MCF 10A (cell line): ENCODE results near the gene RELL1. TPM values are rescaled to one million over a fixed set of nuclear protein-coding genes. Genes with fewer than 3 reads are reported as not detected.

Source experiments
- BruUV-seq: library from RNA; stranded (reverse); fragments of 400-500 nt; replicated peaks from 2 replicates; lab custom pipeline; 2021; lab: Mats Ljungman, UMichigan
- CTCF ChIA-PET: fragments of 300-600 bp; sonication (Branson Sonifier 250); formaldehyde crosslinking; extraction: SDS; loops from one replicate; lab custom pipeline; 2021; ENCODE audit warnings: antibody characterized with exemption, inconsistent platforms; lab: Yijun Ruan, JAX
- POLR2A ChIA-PET: fragments of 300-600, 350-650 bp; sonication (Branson Sonifier 250); formaldehyde crosslinking; extraction: SDS; loops from one replicate; lab custom pipeline; 2020; ENCODE audit warnings: antibody characterized with exemption, inconsistent platforms; lab: Yijun Ruan, JAX
- DNase-seq: peaks from one replicate; pipeline ENCODE4 v3.0.0-alpha.2; 2018; ENCODE audit not compliant: unreplicated experiment
- H3K27ac Mint-ChIP-seq: one replicate; pipeline ENCODE4 v1.8.0; 2022; ENCODE audit warnings: mild to moderate bottlenecking, low read depth, mixed read lengths; ENCODE audit not compliant: unreplicated experiment
- H3K27me3 Mint-ChIP-seq: one replicate; pipeline ENCODE4 v1.8.0; 2022; ENCODE audit warnings: mixed read lengths; ENCODE audit not compliant: insufficient read depth, unreplicated experiment
- H3K36me3 Mint-ChIP-seq: one replicate; pipeline ENCODE4 v1.8.0; 2022; ENCODE audit warnings: mild to moderate bottlenecking, moderate library complexity, mixed read lengths; ENCODE audit not compliant: insufficient read depth, unreplicated experiment
- H3K4me1 Mint-ChIP-seq: one replicate; pipeline ENCODE4 v1.8.0; 2022; ENCODE audit warnings: mixed read lengths; ENCODE audit not compliant: insufficient read depth, unreplicated experiment
- H3K4me3 Mint-ChIP-seq: one replicate; pipeline ENCODE4 v1.8.0; 2022; ENCODE audit warnings: mild to moderate bottlenecking, moderate library complexity, mixed read lengths; ENCODE audit not compliant: unreplicated experiment
- H3K9me3 Mint-ChIP-seq: one replicate; pipeline ENCODE4 v1.8.0; 2022; ENCODE audit warnings: mixed read lengths; ENCODE audit not compliant: unreplicated experiment
- intact Hi-C: fragments of 100-400 bp; cut with micrococcal nuclease; formaldehyde crosslinking; loops from 2 replicates; pipeline ENCODE4 v1.14.1; 2022
- total RNA-seq: library from RNA; stranded (reverse); gene quantifications from 2 replicates; pipeline ENCODE4 v1.2.3, GENCODE V29; 2022
- TF ChIP-seq, protein P1 (sequence below): fragments of 200-600 bp; IDR thresholded peaks from one replicate; pipeline ENCODE4 v1.8.0; 2022; ENCODE audit warnings: antibody characterized with exemption, mild to moderate bottlenecking; ENCODE audit not compliant: unreplicated experiment

RELL1 gene
- total RNA-seq, 1 experiment from 2014 or later, result 28.6 TPM

DNA sequence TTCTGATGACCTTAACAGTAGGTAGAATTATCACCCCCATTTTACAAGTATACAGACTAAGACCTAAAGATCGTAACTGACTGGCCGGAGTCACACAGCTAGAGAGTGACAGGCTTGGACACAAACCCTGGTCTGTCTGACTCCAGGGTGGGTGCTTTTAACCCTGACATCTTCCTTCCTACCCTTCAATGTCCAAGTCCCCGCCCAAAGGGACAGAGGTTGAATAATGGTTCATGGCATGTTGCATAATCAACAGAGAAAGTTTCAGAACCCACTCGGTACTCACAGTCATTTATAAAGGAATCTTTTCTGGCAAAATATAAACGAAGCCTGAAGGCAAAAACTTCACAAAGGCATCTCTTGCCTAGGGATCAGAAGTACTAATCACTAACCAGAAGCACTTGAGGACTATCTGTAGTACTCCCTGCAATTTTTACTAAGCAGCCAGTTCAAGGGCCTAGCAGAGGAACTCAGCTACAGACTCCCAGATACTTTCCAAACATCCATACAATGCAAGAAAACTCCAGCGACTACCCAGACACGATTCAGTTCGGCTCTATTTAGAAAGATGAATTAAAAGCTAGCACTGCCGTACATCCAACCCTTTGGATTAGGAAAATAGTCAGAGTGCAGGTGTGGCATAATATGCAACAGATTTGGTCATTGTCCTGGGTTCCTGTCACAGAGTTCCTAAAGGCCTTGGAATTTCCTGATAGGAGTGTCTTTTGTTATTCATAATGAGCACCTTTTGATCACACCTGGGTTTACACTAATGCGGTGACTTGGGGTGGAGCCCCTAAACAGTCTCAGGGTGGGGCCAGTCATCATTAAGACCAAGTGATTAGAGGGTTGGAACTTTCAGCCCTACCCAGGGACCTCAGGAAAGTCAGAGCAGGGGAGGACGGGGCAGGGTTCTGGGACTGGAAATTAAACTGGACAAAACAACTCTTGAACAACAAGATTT is 44.0 kb downstream of the RELL1 start:
- Mint-ChIP-seq H3K27ac (peak overlapping the region; percentile 46), H3K4me1 (peaks cover 11% of the 10 kb centered on the region), H3K4me3 (no peak overlapping the region), H3K36me3 (peaks cover 33% of the 10 kb centered on the region), H3K27me3 (no peaks in the 10 kb centered on the region), H3K9me3 (no peaks in the 10 kb centered on the region)
- POLR2A ChIA-PET, result interaction anchor here (1.4 kb wide), 2 partner anchors 25 to 44 kb away, joined by 3 to 4 read pairs; partner anchors contain the start of gene RELL1
- intact Hi-C loops, result no loop called here
- no TSS peak for BruUV-seq
- TF ChIP-seq, protein P1, sequence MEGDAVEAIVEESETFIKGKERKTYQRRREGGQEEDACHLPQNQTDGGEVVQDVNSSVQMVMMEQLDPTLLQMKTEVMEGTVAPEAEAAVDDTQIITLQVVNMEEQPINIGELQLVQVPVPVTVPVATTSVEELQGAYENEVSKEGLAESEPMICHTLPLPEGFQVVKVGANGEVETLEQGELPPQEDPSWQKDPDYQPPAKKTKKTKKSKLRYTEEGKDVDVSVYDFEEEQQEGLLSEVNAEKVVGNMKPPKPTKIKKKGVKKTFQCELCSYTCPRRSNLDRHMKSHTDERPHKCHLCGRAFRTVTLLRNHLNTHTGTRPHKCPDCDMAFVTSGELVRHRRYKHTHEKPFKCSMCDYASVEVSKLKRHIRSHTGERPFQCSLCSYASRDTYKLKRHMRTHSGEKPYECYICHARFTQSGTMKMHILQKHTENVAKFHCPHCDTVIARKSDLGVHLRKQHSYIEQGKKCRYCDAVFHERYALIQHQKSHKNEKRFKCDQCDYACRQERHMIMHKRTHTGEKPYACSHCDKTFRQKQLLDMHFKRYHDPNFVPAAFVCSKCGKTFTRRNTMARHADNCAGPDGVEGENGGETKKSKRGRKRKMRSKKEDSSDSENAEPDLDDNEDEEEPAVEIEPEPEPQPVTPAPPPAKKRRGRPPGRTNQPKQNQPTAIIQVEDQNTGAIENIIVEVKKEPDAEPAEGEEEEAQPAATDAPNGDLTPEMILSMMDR, result no peak
- CTCF ChIA-PET, result interaction anchor here (1.1 to 1.5 kb wide), 2 partner anchors 10 to 39 kb away, joined by 3 to 7 read pairs; no protein-coding TSS in a partner anchor
- no peak for DNase-seq

DNA sequence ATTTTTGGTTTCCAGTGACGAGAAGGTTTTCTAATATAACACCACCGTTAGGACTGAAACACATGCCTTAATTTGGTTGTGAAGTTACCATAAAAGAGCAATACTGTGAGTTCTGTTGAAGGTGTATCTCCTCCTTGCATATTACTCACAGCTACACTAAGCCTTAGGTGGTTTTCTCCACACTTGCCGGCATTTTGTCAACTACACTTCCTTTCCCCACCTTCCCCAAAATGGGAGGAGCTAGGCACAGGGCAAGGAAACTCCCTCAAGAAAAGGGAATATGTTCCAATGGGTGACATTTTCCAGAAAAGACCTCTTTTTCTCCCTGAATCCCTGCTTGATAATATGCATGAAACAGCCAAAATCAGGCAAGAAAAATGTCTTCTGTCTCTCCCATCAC is 44.8 kb downstream of the RELL1 start:
- Mint-ChIP-seq H3K27me3 (no peaks in the 10 kb centered on the region), H3K4me3 (no peak overlapping the region), H3K4me1 (peaks cover 11% of the 10 kb centered on the region), H3K9me3 (no peaks in the 10 kb centered on the region), H3K27ac (no peak overlapping the region), H3K36me3 (peaks cover 26% of the 10 kb centered on the region)
- BruUV-seq, result no TSS peak
- ChIA-PET CTCF (interaction anchor here (1.0 to 1.5 kb wide), 2 partner anchors 11 to 38 kb away, joined by 4 to 7 read pairs; no protein-coding TSS in a partner anchor), POLR2A (interaction anchor here (1.0 to 1.4 kb wide), 2 partner anchors 16 to 25 kb away, joined by 3 to 4 read pairs; no protein-coding TSS in a partner anchor)
- no peak for DNase-seq
- intact Hi-C loops, result no loop called here
- TF ChIP-seq, protein P1, result no peak

DNA sequence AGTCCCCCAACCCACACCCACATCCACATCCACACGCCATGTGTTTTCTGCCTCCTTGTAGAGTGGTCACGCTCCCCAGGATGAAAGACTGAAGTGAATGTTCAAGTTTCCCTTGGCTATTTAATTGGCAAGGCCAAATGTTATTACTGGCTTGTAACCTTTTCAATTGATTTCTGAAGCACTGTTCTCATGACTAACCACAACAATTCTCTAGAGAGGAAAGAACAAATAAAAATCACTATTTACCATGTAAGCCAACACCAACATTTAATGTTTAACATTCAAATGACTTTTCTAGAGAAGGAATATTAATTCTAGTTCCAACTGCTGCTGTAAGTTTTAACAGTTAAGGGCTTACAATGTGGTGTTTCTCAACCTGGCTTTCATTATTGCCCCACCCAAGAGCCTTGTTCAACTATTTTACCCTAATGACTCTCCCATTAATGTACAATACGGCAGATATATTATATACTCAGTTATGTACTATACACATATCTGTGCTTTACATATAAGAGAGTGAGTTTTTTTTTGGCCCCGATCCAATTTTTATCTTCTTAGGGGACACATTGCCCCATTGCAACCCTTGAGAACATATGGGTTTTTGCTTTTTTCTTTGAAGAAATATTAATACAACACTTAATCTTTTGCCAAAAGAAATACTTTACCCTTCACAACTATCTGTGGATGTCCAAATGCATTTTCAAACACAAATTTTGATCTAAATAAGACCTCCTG is 46.5 kb downstream of the RELL1 start:
- H3K9me3 Mint-ChIP-seq, result no peaks in the 10 kb centered on the region

More for the DNA sequence above, 46.5 kb downstream of the RELL1 start:
- Mint-ChIP-seq H3K4me1 (peaks cover 11% of the 10 kb centered on the region), H3K4me3 (no peak overlapping the region), H3K27me3 (no peaks in the 10 kb centered on the region), H3K27ac (no peak overlapping the region), H3K36me3 (peaks cover 12% of the 10 kb centered on the region)
- intact Hi-C loops, result no loop called here
- DNase-seq, result no peak
- ChIA-PET POLR2A (interaction anchor here (1.2 kb wide), 1 partner anchor 8 kb away, joined by 5 read pairs; no protein-coding TSS in a partner anchor), CTCF (interaction anchor here (1.0 to 1.2 kb wide), 2 partner anchors 37 to 155 kb away, joined by 3 to 5 read pairs; no protein-coding TSS in a partner anchor)
- TF ChIP-seq, protein P1, result no peak
- no TSS peak for BruUV-seq
